GM21381 (cell line): ENCODE data around the gene RWDD2A.
A peak's percentile ranks its signal among the peaks of the same experiment; 100 is the strongest.

Experiments
- ATAC-seq: cut with Tn5 transposase; IDR thresholded peaks from one replicate; pipeline ENCODE4 v1.9.1; 2021; ENCODE audit warnings: mild to moderate bottlenecking, moderate library complexity; ENCODE audit not compliant: unreplicated experiment

Gene RWDD2A

DNA sequence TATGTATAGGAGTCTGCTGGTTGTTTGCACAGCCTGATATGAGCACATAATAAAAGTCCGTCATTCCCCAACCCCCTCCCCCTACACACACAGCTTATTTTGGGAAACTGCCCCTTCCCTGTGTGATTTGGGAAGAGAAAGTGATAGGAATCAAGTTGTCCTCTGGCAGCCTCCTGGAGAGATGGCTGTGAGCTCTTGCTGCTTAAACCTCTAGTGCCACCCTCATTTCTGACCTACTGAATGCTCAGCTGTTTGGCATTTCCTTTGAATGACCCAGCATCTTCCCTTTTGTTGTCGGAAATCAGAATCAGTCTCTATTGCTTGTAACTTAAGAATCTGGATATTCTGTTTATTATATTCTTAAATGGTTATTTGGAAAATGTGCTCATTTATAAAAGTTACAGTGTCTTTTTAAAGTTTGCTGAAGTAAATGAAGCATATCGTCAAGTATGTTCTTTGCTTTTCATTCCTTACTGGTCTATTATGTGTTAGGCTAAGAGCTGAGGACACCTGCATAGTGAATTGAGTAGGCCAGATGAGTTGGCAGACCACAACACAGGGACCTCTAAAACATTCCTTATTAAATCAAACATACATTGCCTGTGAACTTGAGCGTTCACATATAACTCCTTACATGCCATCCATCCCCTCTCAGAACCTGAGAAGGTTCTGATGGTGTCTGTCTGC lies 5.5 kb downstream of the RWDD2A start:
- ATAC-seq, result no peak

DNA sequence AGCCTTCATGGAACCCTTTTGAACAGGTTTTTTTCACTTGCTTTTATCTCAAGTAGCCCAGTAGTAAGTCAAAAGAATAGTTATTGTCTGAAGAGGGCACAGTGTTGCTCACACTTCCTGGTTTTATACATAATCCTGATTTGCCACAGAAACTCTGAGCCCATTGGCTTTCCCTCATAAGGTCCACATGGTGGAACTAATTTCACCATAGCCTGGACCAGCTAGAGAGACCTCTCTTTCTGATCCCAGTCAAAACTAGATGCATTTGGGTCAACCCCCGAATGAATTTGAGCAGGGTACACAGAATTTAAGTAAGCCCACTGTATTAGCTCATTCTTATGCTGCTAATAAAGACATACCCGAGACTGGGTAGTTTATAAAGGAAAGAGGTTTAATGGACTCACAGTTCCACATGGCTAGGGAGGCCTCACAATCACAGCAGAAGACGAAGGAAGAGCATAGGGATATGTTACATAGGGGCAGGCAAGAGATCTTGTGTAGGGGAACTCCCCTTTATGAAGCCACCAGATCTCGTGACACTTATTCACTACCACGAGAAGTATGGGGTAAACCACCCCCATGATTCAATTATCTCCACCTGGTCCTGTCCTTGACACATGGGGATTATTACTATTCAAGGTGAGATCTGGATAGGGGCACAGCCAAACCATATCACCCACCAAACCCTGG lies 6.2 kb downstream of the RWDD2A start:
- no peak for ATAC-seq

- no peak for ATAC-seq
Measured at GRCh38 chr6:83199863-83200225, 6.7 kb downstream of the RWDD2A start.

DNA sequence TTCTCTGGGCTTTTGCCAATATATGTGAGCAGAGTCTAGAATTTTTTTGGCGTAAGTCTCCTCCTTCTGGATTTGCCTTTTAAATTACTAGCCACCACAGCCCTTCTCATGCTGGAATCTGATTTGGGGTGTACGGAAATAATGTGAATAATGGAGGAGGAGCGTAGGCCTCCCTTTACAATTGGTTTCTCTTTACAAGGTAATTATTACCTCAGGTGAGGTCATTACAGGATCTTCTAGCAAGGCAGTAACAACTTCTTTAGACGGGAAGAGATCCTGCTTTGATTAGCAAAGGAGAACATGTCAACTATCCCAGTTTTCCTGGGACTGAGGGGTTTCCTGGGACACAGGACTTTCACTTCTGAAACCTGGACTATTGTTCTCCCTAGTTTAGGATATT lies 8.9 kb downstream of the RWDD2A start:
- no peak for ATAC-seq

DNA sequence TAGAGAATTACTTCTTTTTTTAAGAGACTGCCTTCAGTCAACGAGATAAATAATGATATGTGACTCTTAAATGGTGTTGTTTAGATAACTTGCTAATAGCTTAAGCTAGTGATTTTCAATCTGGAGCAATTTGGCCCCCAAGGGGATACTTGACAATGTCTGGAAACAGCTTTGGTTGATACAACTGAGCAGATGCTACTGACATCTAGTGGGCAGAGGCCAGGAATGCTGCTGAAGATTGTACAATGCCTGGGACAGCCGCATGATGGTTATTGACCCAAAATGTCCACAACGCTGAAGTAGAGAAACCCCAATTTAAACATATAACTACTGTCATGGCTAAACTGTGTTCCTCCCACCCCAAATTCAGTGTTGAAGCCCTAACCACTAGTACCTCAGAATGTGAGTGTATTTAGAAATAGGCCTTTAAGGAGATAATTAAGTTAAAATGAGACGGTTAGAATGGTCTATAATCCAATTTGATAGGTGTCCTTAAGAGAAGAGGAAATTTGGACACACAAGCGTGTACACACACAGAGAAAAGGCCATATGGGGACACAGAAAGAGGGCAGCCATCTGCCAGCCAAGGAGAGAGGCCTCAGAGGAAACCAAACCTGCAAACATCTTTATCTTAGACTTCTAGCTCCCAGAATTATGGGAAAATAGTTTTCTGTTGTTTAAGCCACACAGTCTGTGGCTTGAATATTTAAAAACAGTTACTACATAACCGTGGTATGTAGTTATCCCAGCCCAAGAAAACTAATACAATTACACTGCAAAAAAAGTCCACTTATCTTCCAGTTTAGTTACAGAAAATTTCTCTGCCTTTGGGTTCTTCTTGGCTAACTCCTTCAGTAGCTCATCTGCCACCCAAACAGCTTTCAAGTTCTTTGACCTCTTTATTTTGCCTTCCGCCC lies 22.2 kb downstream of the RWDD2A start:
- ATAC-seq, result peak; percentile 99

GRCh38 chr6:83216806-83217205 lies 23.6 kb downstream of the RWDD2A start:
- ATAC-seq, result no peak

- ATAC-seq, result no peak
Measured at GRCh38 chr6:83218646-83219045, 25.5 kb downstream of the RWDD2A start.

DNA sequence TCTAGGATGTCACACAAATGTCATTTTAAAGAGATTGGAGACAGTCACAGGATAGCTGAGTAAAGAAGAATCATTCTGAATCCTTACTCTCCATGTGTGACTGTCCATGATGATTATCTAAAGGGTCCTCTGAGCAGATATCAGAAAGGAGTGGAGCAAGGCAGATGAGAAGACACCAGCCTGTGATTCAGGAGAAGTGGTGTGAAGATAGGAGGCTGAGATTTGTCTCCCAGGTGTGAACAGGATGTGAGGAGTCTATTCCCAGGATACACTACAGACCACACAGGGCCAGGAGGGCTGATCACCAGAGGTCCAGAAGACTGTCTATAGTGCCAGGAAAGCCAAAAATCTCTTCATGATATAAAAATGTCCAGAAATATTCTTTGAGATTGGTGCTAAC lies 27.0 kb downstream of the RWDD2A start:
- no peak for ATAC-seq

GRCh38 chr6:83221276-83221675 lies 28.1 kb downstream of the RWDD2A start:
- ATAC-seq, result no peak

GRCh38 chr6:83221889-83222479 lies 28.8 kb downstream of the RWDD2A start:
- no peak for ATAC-seq

DNA sequence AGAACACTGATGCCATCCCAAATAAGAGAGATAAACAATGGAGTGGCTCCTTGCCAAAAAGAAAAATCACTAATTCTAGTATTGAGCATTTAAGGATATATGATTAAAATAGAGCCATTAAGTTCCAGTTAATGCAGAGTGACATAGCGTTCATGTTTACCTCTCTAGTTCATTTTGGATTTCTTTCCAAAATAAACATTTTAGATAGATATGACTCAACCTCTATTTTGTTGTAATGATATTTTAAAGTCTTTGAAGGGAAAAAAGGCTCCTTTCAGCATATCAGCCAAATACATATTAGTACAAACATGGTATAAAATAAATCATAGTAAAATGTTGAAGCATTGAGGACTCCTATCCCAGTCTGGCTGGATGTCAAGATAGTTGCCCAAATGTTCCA lies 33.4 kb downstream of the RWDD2A start:
- ATAC-seq, result no peak

DNA sequence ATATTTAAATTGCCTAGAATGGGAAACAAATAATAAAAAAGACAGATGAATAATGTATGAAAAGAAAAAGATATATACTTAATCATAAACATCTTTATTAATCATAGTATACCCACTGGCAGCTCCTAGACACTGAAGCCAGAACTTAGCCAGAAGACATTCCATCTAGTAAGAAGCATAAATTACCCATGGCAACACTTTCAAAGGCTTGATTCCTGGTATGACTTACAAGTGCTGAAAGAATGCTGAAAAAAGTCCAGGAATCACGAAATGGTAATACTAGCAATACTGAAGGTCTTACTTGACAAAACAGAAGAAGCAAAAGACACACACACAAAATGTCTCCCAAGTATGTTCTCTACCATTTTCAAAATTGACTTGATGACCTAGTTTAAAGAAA lies 38.0 kb downstream of the RWDD2A start:
- ATAC-seq, result no peak

GRCh38 chr6:83247471-83247870 lies 54.3 kb downstream of the RWDD2A start:
- ATAC-seq, result no peak
